Muscle layer of duodenum (tissue), 2 donors: ENCODE measurements around the gene GSN.

Experiments used
- H3K27ac ChIP-seq: one replicate; pipeline ENCODE4 v1.7.0; 2013; ENCODE audit warnings: mild to moderate bottlenecking, low read length
- H3K27me3 ChIP-seq: one replicate; pipeline ENCODE4 v1.7.0; 2013; ENCODE audit warnings: low read depth, mild to moderate bottlenecking, control low read depth, low read length
- H3K36me3 ChIP-seq, 2 donors: one replicate each; pipeline ENCODE4 v1.7.0; 2013; ENCODE audit warnings: low read length in 2 of 2, control low read depth in 1 of 2, mild to moderate bottlenecking in 1 of 2; ENCODE audit not compliant: insufficient read depth in 2 of 2, control insufficient read depth in 1 of 2
- H3K4me1 ChIP-seq, 2 donors: one replicate each; pipeline ENCODE4 v1.7.0; 2013; ENCODE audit warnings: low read length in 2 of 2, mild to moderate bottlenecking in 2 of 2, control low read depth in 1 of 2, moderate library complexity in 1 of 2; ENCODE audit not compliant: insufficient read depth in 2 of 2, control insufficient read depth in 1 of 2
- H3K4me3 ChIP-seq, 2 donors: one replicate each; pipeline ENCODE4 v1.7.0; 2013; ENCODE audit warnings: low read length in 2 of 2, low read depth in 1 of 2, mild to moderate bottlenecking in 1 of 2
- H3K9me3 ChIP-seq, 2 donors: one replicate each; pipeline ENCODE4 v1.7.0; 2013; ENCODE audit warnings: low read length in 2 of 2, control low read depth in 1 of 2, mild to moderate bottlenecking in 1 of 2; ENCODE audit not compliant: control insufficient read depth in 1 of 2
- donor health status: healthy.

The GSN gene

GRCh38 chr9:121333950-121334773 lies 66.2 kb downstream of the GSN start:
- Histone ChIP-seq H3K27ac (peak overlapping the region; percentile 19), H3K9me3 (no peaks in the 10 kb centered on the region), H3K4me3 (no peak overlapping the region), H3K36me3 (peaks cover 61 to 79% of the 10 kb centered on the region in 2 donors), H3K4me1 (no peaks in the 10 kb centered on the region), H3K27me3 (no peaks in the 10 kb centered on the region)

DNA sequence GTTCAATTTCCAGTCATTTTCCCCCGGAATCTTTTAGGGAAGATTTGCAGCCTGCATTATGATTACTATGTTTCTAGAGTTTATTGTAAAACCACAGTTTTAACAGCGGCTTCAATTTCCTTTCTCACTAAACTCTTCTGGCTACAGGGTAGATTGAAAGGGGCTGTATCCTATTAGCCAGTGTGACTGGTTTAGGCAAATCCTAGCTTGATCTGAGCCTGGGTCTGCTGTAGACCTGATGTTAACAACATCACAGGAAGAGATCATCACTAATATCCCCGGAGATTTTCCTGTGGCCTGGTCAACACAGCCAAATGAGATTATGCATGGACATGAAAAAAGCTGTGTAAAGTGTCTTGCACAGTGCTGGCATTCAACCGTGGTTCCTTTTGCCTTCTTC lies 68.7 kb downstream of the GSN start:
- no peaks in the 10 kb centered on the region for H3K27me3 ChIP-seq
- H3K9me3 ChIP-seq, result no peaks in the 10 kb centered on the region
- peaks cover 56 to 72% of the 10 kb centered on the region in 2 donors for H3K36me3 ChIP-seq
- H3K4me1 ChIP-seq, result peaks cover 0 to 3% of the 10 kb centered on the region in 2 donors
- H3K27ac ChIP-seq, result peak overlapping the region; percentile 16
- H3K4me3 ChIP-seq, result no peak overlapping the region

GRCh38 chr9:121339437-121339836 lies 71.5 kb downstream of the GSN start:
- no peak overlapping the region for H3K4me3 ChIP-seq
- peaks cover under 1 to 19% of the 10 kb centered on the region in 2 donors for H3K4me1 ChIP-seq
- no peak overlapping the region for H3K27ac ChIP-seq
- H3K36me3 ChIP-seq, result peaks cover 57 to 69% of the 10 kb centered on the region in 2 donors
- H3K9me3 ChIP-seq, result no peaks in the 10 kb centered on the region
- no peaks in the 10 kb centered on the region for H3K27me3 ChIP-seq

- no peaks in the 10 kb centered on the region for H3K27me3 ChIP-seq
- H3K36me3 ChIP-seq, result peaks cover 55 to 70% of the 10 kb centered on the region in 2 donors
- no peak overlapping the region for H3K27ac ChIP-seq
- H3K4me1 ChIP-seq, result peaks cover 4 to 31% of the 10 kb centered on the region in 2 donors
- H3K9me3 ChIP-seq, result no peaks in the 10 kb centered on the region
- H3K4me3 ChIP-seq, result no peak overlapping the region
Observed at GRCh38 chr9:121340676-121341392, 72.9 kb downstream of the GSN start.

DNA sequence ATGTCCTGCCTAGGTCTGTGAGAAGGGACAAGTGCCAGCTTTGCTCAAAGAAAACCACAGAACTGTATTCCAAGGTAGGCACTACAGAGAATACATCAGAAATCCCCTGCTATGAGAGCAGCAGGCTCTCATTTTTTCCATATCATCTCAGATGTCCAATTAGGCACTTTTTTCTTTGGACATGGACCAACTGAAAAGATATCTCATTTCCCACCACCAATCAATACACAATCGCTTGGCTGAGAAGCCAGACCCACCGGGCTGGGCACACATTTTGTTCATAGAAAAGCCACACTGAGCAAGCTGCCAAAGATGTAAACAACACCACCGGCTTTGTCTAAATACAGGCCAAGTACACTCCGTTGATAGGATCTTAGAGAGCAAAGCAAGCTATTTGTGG lies 76.2 kb downstream of the GSN start:
- no peaks in the 10 kb centered on the region for H3K9me3 ChIP-seq
- H3K27ac ChIP-seq, result no peak overlapping the region
- H3K4me1 ChIP-seq, result peaks cover 4 to 49% of the 10 kb centered on the region in 2 donors
- no peak overlapping the region for H3K4me3 ChIP-seq
- H3K27me3 ChIP-seq, result no peaks in the 10 kb centered on the region
- peaks cover 57 to 71% of the 10 kb centered on the region in 2 donors for H3K36me3 ChIP-seq

- H3K9me3 ChIP-seq, result no peaks in the 10 kb centered on the region
- H3K4me3 ChIP-seq, result no peak overlapping the region
- peaks cover 8 to 54% of the 10 kb centered on the region in 2 donors for H3K4me1 ChIP-seq
- H3K36me3 ChIP-seq, result peaks cover 50 to 66% of the 10 kb centered on the region in 2 donors
- H3K27me3 ChIP-seq, result no peaks in the 10 kb centered on the region
- no peak overlapping the region for H3K27ac ChIP-seq
Observed at GRCh38 chr9:121345070-121345469, 77.1 kb downstream of the GSN start.

DNA sequence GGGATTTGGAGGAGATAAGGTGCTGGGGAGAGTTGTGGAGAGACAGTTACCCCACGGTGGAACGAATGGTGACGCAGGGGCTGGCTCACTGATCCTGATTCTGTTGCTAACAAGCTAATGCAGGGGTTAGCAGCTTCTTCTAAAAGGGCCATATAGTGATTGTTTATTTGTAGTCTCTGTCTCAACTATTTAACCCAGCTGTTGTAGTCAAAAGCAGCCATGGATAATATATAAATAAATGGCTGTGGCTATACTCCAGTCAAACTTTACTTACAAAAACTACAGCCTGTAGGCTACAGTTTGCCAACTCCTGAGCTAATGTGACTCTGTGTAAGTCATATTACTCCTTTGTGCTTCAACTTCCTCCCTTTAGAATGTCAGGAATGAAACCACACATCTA lies 80.3 kb downstream of the GSN start:
- Histone ChIP-seq H3K4me1 (peaks cover 31 to 82% of the 10 kb centered on the region in 2 donors), H3K27ac (peak overlapping the region; percentile 1), H3K27me3 (no peaks in the 10 kb centered on the region), H3K36me3 (peaks cover 43 to 56% of the 10 kb centered on the region in 2 donors), H3K9me3 (no peaks in the 10 kb centered on the region), H3K4me3 (no peak overlapping the region)

DNA sequence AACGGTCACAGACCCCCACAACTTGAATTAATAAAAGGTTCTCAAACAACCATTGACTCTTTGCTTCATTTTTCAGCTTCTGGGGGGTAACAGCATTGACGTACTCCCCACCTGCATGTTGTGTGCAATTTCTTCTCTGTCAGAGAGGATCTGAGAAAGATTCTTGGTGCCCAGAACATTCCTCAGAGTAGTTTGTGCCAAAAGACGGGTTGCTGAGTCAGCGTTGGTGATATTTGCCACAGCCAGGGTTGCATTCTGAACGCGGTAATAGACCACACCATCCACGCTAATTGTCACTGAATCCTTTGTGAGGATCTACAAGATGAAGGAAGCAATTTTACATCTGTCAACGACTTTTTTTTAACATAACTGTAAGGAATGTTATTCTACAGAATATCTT lies 81.0 kb downstream of the GSN start:
- peaks cover 31 to 82% of the 10 kb centered on the region in 2 donors for H3K4me1 ChIP-seq
- no peaks in the 10 kb centered on the region for H3K9me3 ChIP-seq
- peak overlapping the region; percentile 1 for H3K27ac ChIP-seq
- H3K4me3 ChIP-seq, result no peak overlapping the region
- H3K36me3 ChIP-seq, result peaks cover 48 to 56% of the 10 kb centered on the region in 2 donors
- no peaks in the 10 kb centered on the region for H3K27me3 ChIP-seq

- Histone ChIP-seq H3K27ac (peak overlapping the region; percentile 67), H3K9me3 (no peaks in the 10 kb centered on the region), H3K27me3 (no peaks in the 10 kb centered on the region), H3K4me1 (peaks cover 26 to 77% of the 10 kb centered on the region in 2 donors), H3K4me3 (peak overlapping the region in 1 of 2 donors; percentile 26), H3K36me3 (peaks cover 41 to 54% of the 10 kb centered on the region in 2 donors)
Observed at GRCh38 chr9:121350036-121350435, 82.1 kb downstream of the GSN start.

- H3K27me3 ChIP-seq, result no peaks in the 10 kb centered on the region
- peak overlapping the region; percentile 67 for H3K27ac ChIP-seq
- H3K4me3 ChIP-seq, result peak overlapping the region in 1 of 2 donors; percentile 26
- H3K9me3 ChIP-seq, result no peaks in the 10 kb centered on the region
- H3K4me1 ChIP-seq, result peaks cover 26 to 70% of the 10 kb centered on the region in 2 donors
- peaks cover 44 to 52% of the 10 kb centered on the region in 2 donors for H3K36me3 ChIP-seq
Observed at GRCh38 chr9:121350993-121351561, 83.1 kb downstream of the GSN start.
